ENCODE measurements around the gene SPECC1L.

Gene SPECC1L

DNA sequence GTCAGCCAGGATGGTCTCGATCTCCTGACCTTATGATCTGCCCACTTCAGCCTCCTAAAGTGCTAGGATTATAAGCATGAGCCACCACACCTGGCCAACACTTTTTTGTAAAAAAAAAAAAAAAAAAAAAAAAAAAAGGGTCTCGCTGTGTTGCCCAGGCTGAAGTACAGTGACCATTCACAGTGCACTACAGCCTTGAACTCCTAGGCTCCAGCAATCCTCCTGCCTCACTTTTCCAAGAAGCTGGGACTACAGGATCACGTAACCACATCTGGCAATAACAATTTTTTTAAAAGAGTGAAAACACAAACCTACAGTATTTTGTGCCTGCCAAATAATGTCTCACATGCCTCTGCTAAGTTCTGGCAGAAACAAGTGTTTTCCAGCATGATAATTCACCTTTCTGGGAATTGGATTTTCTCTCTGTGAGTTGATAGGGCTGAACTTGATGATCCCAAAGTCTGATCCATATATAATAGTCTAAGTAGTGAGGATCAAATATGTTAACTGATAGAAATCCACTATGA is 187.3 kb downstream of the SPECC1L start:
- no peak for FAIRE-seq
- no peak for DNase-seq (ENCODE audit: insufficient read length, low spot score)

DNA sequence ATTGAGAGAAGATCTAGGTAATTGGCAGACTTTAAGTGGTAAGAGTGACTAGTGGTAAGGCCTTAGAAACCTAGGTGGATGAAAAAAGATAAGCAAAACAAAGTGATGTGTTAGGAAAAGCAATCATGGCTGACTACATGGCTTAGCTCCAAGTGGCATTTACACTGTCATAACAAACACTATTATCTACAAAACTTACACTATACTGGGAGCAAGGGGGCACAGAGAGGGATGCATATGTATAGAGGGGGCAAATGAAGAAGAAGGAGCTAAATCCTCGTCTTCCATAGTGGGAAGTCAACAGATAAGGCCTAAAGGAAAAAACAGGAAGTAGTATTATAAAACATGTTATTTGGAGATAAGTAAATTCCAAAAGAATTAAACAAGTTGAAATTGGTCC is 189.3 kb downstream of the SPECC1L start:
- FAIRE-seq: no peak
- DNase-seq (ENCODE audit: insufficient read length, low spot score): no peak

DNA sequence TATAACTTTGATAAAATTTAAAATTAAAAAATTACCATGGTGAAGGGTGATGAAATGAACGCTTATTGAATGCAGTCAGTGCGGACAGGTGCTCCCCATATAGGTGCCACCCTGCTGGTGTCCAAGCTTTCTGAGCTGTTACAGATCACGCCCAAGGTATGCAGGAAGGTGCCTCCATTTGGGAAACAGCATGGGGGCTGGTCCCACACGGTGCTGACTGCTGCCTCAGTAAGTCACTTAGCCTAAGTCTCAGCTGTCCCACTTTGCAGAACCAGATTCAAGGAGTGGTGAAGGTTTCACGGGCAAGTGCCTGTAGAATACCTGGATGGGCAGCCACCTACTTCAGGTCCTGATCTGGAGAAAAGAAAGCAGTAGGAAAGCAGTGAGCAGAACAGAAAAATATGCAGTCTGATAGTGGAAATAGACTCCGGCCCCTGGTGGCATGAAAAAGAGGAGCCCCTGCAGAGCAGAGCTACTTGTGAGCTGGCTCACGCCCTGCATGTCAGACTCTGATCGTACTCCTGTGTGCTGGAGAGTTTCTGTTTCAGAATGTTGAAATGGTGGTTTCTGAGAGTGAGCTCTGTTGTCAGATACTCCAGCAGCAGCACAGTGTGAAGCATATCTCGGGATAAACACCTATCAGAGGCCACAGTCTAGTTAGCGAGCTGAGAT is 189.9 kb downstream of the SPECC1L start:
- FAIRE-seq (peak; percentile 85), DNase-seq (ENCODE audit: insufficient read length, low spot score) (peak; percentile 30)

DNA sequence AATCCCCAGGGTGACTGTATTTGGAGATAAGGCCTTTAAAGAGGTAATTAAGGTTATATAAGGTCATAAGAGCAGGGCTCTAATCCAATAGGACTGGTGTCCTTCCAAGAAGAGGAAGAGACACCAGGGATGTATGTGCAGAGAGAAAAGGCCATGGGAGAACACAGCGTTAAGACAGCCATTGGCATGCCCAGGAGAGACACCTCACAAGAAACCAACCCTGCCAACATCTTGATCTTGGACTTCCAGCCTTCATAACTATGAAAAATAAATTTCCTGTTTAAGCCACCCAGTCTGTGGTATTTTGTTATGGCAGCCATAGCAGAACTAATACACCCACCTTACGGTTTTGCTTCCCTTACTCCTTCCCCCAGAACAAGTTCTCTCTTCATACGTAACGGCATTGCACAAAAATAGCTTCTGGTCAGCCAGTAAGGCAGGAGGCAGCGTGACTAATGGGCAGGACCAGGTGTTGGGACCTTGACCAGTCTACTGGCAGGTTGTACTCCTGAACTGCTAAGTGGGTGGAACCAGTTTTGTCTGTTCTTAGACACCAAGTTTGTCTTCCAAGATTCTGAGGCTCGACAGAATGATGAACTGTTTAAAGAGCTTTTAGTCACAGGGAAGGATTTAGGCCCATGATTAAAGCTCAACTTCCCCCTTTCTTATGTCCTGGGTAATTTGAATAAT is 192.6 kb downstream of the SPECC1L start:
- peak; percentile 45 for FAIRE-seq

DNA sequence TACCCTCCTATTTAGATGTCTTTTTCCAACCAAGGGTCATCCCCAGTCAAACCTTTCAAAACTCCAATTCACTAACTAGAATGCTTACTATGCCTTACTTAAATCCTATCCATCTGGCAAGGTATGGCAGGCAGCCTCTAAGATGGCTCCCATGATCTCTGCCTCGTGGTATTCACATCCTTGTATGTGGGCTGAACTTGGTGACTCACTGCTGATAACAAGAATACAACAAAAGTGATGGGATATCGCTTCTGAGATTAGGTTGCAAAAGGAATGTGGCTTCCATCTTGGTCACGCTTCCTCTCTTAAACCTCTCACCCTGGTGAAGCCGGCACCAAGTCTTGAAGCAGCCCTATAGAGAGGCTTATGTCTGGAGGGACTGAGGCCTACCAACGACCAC is 194.9 kb downstream of the SPECC1L start:
- FAIRE-seq: no peak
- DNase-seq (ENCODE audit: insufficient read length, low spot score): no peak

More for the DNA sequence above, 192.6 kb downstream of the SPECC1L start:
- no peak for DNase-seq (ENCODE audit: insufficient read length, low spot score)

DNA sequence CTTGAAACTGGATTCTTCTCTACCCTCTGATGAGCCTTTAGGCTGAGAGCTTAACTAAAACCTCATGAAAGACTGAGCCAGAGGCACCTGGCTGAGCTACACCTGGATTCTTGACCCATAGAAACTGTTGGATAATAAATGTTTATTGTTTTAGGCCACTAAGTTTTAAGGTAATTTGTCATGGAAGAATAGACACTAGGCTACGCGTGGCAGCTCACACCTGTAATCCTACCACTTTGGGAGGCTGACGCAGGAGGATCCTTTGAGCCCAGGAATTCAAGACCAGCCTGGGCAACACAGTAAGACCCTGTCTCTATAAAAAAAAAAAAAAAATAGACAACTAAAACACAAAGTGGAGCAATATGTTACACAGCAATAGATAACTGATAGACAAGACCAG is 195.3 kb downstream of the SPECC1L start:
- DNase-seq (ENCODE audit: insufficient read length, low spot score): no peak
- no peak for FAIRE-seq

DNA sequence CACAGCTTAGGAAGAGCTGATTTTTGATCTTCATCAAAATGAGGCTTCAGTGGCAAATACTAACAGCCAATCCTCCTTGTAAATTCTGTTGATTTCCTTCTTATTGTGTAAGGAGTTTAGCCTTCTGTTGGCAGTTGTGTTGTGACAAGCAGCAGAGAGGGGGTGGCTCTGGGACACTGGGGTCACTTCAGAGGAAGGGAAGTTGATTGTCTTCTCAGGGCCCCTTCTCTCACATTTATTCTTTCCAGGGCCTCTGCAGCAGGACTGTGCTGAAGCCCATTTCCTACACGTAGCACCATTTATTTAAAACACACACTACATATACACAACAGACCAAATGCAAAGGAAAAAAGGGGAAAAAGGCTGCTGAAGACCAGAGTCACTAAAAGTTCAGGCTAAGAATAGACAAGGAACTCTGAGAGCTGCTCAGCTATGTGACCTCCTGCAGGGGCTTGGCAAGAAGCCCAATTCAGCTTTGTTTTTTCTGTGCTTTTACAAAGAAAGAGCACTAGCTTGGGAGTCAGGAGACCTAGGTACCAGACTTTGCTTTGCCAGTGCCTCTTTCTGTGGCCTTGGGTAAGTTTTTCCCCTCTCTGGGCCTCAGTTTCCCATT is 196.2 kb downstream of the SPECC1L start:
- FAIRE-seq (no peak), DNase-seq (ENCODE audit: insufficient read length, low spot score) (no peak)

DNA sequence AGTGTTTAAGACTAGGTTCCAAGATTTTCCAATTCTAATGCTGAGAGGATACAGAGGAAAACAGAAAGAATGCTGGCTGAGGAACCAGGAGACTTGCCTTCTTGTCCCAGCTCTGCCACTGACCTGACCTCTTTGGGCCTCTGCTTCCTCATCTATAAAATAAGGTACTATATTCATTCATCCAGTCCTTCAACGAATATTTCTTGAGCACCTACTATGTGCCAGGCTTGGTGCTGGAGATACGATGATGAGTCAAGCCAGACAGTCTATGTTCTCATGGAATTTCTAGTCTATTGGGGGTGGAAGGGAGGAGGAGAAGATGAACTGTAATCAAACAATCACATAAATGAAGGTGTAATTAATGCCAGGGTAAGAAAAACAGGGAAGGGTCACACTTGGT is 196.7 kb downstream of the SPECC1L start:
- no peak for FAIRE-seq

More for the DNA sequence above, 196.7 kb downstream of the SPECC1L start:
- DNase-seq (ENCODE audit: insufficient read length, low spot score): no peak
